WTC11 (cell line): ENCODE measurements around the gene HIVEP2. TPM values are rescaled to one million over a fixed set of nuclear protein-coding genes. Genes with fewer than 3 reads are reported as not detected.
A peak's percentile ranks its signal among the peaks of the same experiment; 100 is the strongest.

Source experiments
- ATAC-seq: fragments of 200-7000 bp; cut with Tn5 transposase; 2 replicates; pipeline ENCODE4 v1.10.0; 2021; ENCODE audit warnings: mild to moderate bottlenecking, moderate library complexity
- CTCF ChIA-PET: fragments of 300-600 bp; sonication (Branson Sonifier 250); formaldehyde crosslinking; loops from one replicate; lab custom pipeline; 2021; ENCODE audit warnings: antibody characterized with exemption; lab: Charles Lee
- POLR2A ChIA-PET: fragments of 350-600 bp; sonication (Branson Sonifier 250); formaldehyde crosslinking; loops from one replicate; lab custom pipeline; 2021; ENCODE audit warnings: antibody characterized with exemption; lab: Charles Lee
- DNase-seq: peaks from one replicate; pipeline ENCODE4 v3.0.0; 2021; ENCODE audit warnings: low spot score
- H3K27ac Mint-ChIP-seq: 2 replicates; pipeline ENCODE4 v1.8.0; 2021; ENCODE audit warnings: mixed read lengths
- H3K27me3 Mint-ChIP-seq: 2 replicates; pipeline ENCODE4 v1.8.0; 2021; ENCODE audit warnings: low read depth, mild to moderate bottlenecking, moderate library complexity, mixed read lengths
- H3K36me3 Mint-ChIP-seq: 2 replicates; pipeline ENCODE4 v1.8.0; 2021; ENCODE audit warnings: mixed read lengths
- H3K4me1 Mint-ChIP-seq: 2 replicates; pipeline ENCODE4 v1.8.0; 2022; ENCODE audit warnings: mixed read lengths
- H3K4me3 Mint-ChIP-seq: 2 replicates; pipeline ENCODE4 v1.8.0; 2021; ENCODE audit warnings: mild to moderate bottlenecking, moderate library complexity, mixed read lengths
- H3K9me3 Mint-ChIP-seq: 2 replicates; pipeline ENCODE4 v1.8.0; 2021; ENCODE audit warnings: mixed read lengths
- CREM ChIP-seq: sonication (generic); formaldehyde crosslinking; IDR thresholded peaks from 2 replicates; pipeline ENCODE4 v1.8.1; 2022; ENCODE audit warnings: mild to moderate bottlenecking, missing genetic modification reagents, moderate library complexity
- ELF4 ChIP-seq: sonication (generic); formaldehyde crosslinking; IDR thresholded peaks from 2 replicates; pipeline ENCODE4 v1.8.1; 2022; ENCODE audit warnings: low read depth, mild to moderate bottlenecking, moderate library complexity, missing genetic modification reagents
- ETV6 ChIP-seq: sonication (generic); formaldehyde crosslinking; IDR thresholded peaks from 2 replicates; pipeline ENCODE4 v1.8.1; 2022; ENCODE audit warnings: mild to moderate bottlenecking, missing genetic modification reagents
- FOXP4 ChIP-seq: sonication (generic); formaldehyde crosslinking; IDR thresholded peaks from 2 replicates; pipeline ENCODE4 v1.8.0; 2022; ENCODE audit warnings: mild to moderate bottlenecking, missing genetic modification reagents
- IRF1 ChIP-seq: sonication (generic); formaldehyde crosslinking; IDR thresholded peaks from 2 replicates; pipeline ENCODE4 v1.8.0; 2023; ENCODE audit warnings: missing genetic modification reagents
- JUN ChIP-seq: sonication (generic); formaldehyde crosslinking; IDR thresholded peaks from 2 replicates; pipeline ENCODE4 v1.8.0; 2023; ENCODE audit warnings: mild to moderate bottlenecking, missing genetic modification reagents
- KAT7 ChIP-seq: sonication (generic); formaldehyde crosslinking; IDR thresholded peaks from 2 replicates; pipeline ENCODE4 v1.8.1; 2023; ENCODE audit warnings: missing genetic modification reagents, mild to moderate bottlenecking, borderline replicate concordance
- NFYB ChIP-seq: sonication (generic); formaldehyde crosslinking; conservative IDR thresholded peaks from 2 replicates; pipeline ENCODE4 v1.8.0; 2022; ENCODE audit warnings: low read depth, missing genetic modification reagents
- SMAD3 ChIP-seq: sonication (generic); formaldehyde crosslinking; IDR thresholded peaks from 2 replicates; pipeline ENCODE4 v1.8.0; 2022; ENCODE audit warnings: missing genetic modification reagents, mild to moderate bottlenecking, borderline replicate concordance
- STAT6 ChIP-seq: sonication (generic); formaldehyde crosslinking; conservative IDR thresholded peaks from 2 replicates; pipeline ENCODE4 v1.8.1; 2023; ENCODE audit warnings: mild to moderate bottlenecking, low read depth, missing genetic modification reagents, moderate library complexity
- USF2 ChIP-seq: sonication (generic); formaldehyde crosslinking; IDR thresholded peaks from 2 replicates; pipeline ENCODE4 v1.8.1; 2023; ENCODE audit warnings: mild to moderate bottlenecking, missing genetic modification reagents, moderate library complexity
- ZNF121 ChIP-seq: sonication (generic); formaldehyde crosslinking; IDR thresholded peaks from 2 replicates; pipeline ENCODE4 v1.8.0; 2023; ENCODE audit warnings: missing genetic modification reagents
- ZNF138 ChIP-seq: sonication (generic); formaldehyde crosslinking; conservative IDR thresholded peaks from 2 replicates; pipeline ENCODE4 v1.8.1; 2022; ENCODE audit warnings: mild to moderate bottlenecking, moderate library complexity, missing genetic modification reagents
- ZNF281 ChIP-seq: sonication (generic); formaldehyde crosslinking; IDR thresholded peaks from 2 replicates; pipeline ENCODE4 v1.8.0; 2023; ENCODE audit warnings: mild to moderate bottlenecking, missing genetic modification reagents
- ZNF317 ChIP-seq: sonication (generic); formaldehyde crosslinking; IDR thresholded peaks from 2 replicates; pipeline ENCODE4 v1.8.1; 2023; ENCODE audit warnings: low read depth, mild to moderate bottlenecking, moderate library complexity, missing genetic modification reagents, borderline replicate concordance
- total RNA-seq: library from RNA; stranded (reverse); gene quantifications from 3 replicates; pipeline ENCODE4 v1.2.3, GENCODE V29; 2021
- TF ChIP-seq, protein P1 (sequence below): fragments of 200-600 bp; IDR thresholded peaks from 2 replicates; pipeline ENCODE4 v1.8.0; 2022; ENCODE audit warnings: antibody characterized with exemption
- TF ChIP-seq, protein P2 (sequence below): sonication (generic); formaldehyde crosslinking; IDR thresholded peaks from 2 replicates; pipeline ENCODE4 v1.8.0; 2022; ENCODE audit warnings: mild to moderate bottlenecking, missing genetic modification reagents

Gene HIVEP2
- total RNA-seq, 1 experiment from 2014 or later: 11.5 TPM

DNA sequence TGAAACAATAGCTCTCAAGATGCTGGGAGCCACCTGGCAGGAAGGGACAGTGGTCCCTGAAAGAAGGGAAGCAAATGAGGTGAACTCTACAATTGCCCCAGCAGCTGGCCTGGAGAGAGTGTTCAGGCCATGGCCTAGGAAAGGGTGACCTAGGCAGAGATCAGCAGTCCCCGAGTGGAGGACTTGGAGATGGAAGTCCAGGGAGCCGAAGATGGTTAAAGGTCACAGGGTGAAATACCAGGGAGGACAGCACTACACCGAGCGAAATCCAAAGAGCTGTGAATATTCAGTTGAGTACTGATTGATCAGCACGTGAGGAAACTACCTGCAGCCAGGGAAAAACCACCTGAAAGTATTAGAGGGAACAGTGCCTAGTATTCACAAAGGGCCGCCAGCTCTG lies 133.1 kb downstream of the HIVEP2 start (continued):
- TF ChIP-seq IRF1 (CRISPR knock-in tag) (no peak), NFYB (CRISPR knock-in tag) (no peak)

- CTCF ChIA-PET: interaction anchor here (1.0 to 1.6 kb wide), 2 partner anchors 12 to 336 kb away, joined by 3 to 6 read pairs; no protein-coding TSS in a partner anchor
- H3K27ac Mint-ChIP-seq: 0 out of 2 replicates have a peak overlapping the region, but pooled peaks have one; percentile 73
- DNase-seq (no peak), ATAC-seq (no peak)
- no peaks in the 10 kb centered on the region for H3K36me3 Mint-ChIP-seq
- no peaks in the 10 kb centered on the region for H3K27me3 Mint-ChIP-seq
- POLR2A ChIA-PET: no interaction called here
- H3K4me1 Mint-ChIP-seq: peaks cover 20% of the 10 kb centered on the region
- 0 out of 2 replicates have a peak, but pooled peaks cover 3% of the 10 kb centered on the region for H3K9me3 Mint-ChIP-seq
- no peak overlapping the region for H3K4me3 Mint-ChIP-seq
- TF ChIP-seq ZNF281 (CRISPR knock-in tag) (no peak), ZNF138 (CRISPR knock-in tag) (no peak), FOXP4 (CRISPR knock-in tag) (no peak), ELF4 (CRISPR knock-in tag) (no peak), STAT6 (no peak), KAT7 (no peak), JUN (CRISPR knock-in tag) (no peak), ZNF317 (CRISPR knock-in tag) (no peak), USF2 (CRISPR knock-in tag) (no peak), CREM (CRISPR knock-in tag) (no peak), ETV6 (CRISPR knock-in tag) (no peak), SMAD3 (no peak), ZNF121 (no peak)
- TF ChIP-seq, protein P1, sequence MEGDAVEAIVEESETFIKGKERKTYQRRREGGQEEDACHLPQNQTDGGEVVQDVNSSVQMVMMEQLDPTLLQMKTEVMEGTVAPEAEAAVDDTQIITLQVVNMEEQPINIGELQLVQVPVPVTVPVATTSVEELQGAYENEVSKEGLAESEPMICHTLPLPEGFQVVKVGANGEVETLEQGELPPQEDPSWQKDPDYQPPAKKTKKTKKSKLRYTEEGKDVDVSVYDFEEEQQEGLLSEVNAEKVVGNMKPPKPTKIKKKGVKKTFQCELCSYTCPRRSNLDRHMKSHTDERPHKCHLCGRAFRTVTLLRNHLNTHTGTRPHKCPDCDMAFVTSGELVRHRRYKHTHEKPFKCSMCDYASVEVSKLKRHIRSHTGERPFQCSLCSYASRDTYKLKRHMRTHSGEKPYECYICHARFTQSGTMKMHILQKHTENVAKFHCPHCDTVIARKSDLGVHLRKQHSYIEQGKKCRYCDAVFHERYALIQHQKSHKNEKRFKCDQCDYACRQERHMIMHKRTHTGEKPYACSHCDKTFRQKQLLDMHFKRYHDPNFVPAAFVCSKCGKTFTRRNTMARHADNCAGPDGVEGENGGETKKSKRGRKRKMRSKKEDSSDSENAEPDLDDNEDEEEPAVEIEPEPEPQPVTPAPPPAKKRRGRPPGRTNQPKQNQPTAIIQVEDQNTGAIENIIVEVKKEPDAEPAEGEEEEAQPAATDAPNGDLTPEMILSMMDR: no peak
- TF ChIP-seq, protein P2, sequence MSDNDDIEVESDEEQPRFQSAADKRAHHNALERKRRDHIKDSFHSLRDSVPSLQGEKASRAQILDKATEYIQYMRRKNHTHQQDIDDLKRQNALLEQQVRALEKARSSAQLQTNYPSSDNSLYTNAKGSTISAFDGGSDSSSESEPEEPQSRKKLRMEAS (CRISPR knock-in tag): no peak
- TF ChIP-seq, all 79 proteins: peak for 0
Observed at GRCh38 chr6:142810952-142811514, 133.9 kb downstream of the HIVEP2 start.
